ENCODE results near the gene ABCB9.

ABCB9 gene

GRCh38 chr12:122891661-122892525, 74.4 kb downstream of the ABCB9 start:
- Histone ChIP-seq H3K4me1 (ENCODE audit: control insufficient read depth in 1 of 2, insufficient read depth in 1 of 2, low read depth in 1 of 2, low read length in 1 of 2) (peaks cover 81 to 84% of the 10 kb centered on the region in 2 experiments), H3K27ac (peak overlapping the region; percentile 98), H3K36me3 (no peaks in the 10 kb centered on the region), H3K27me3 (no peaks in the 10 kb centered on the region), H3K4me3 (ENCODE audit: low read depth in 1 of 2, low read length in 1 of 2) (peak overlapping the region; percentile 49 to 66), H3K9me3 (no peaks in the 10 kb centered on the region)
- TF ChIP-seq CTCF (IDR thresholded peaks at IDR 0.05): no peak

GRCh38 chr12:122889761-122890520, 76.3 kb downstream of the ABCB9 start:
- no peaks in the 10 kb centered on the region for H3K36me3 ChIP-seq
- peak overlapping the region; percentile 65 to 66 for H3K4me3 ChIP-seq (ENCODE audit: low read depth in 1 of 2, low read length in 1 of 2)
- H3K27me3 ChIP-seq: no peaks in the 10 kb centered on the region
- peak overlapping the region; percentile 98 for H3K27ac ChIP-seq
- TF ChIP-seq CTCF (IDR thresholded peaks at IDR 0.05): no peak
- H3K9me3 ChIP-seq: no peaks in the 10 kb centered on the region
- peaks cover 90 to 96% of the 10 kb centered on the region in 2 experiments for H3K4me1 ChIP-seq (ENCODE audit: control insufficient read depth in 1 of 2, insufficient read depth in 1 of 2, low read depth in 1 of 2, low read length in 1 of 2)

GRCh38 chr12:122888232-122888752, 78.0 kb downstream of the ABCB9 start:
- TF ChIP-seq CTCF (IDR thresholded peaks at IDR 0.05): peak; percentile 34
- Histone ChIP-seq H3K27me3 (no peaks in the 10 kb centered on the region), H3K36me3 (no peaks in the 10 kb centered on the region), H3K9me3 (no peaks in the 10 kb centered on the region), H3K4me3 (ENCODE audit: low read depth in 1 of 2, low read length in 1 of 2) (peak overlapping the region; percentile 65 to 66), H3K27ac (peak overlapping the region; percentile 98), H3K4me1 (ENCODE audit: control insufficient read depth in 1 of 2, insufficient read depth in 1 of 2, low read depth in 1 of 2, low read length in 1 of 2) (peaks cover 93 to 95% of the 10 kb centered on the region in 2 experiments)

- Histone ChIP-seq H3K36me3 (no peaks in the 10 kb centered on the region), H3K27me3 (no peaks in the 10 kb centered on the region), H3K4me3 (ENCODE audit: low read depth in 1 of 2, low read length in 1 of 2) (peak overlapping the region; percentile 65 to 66), H3K9me3 (no peaks in the 10 kb centered on the region), H3K4me1 (ENCODE audit: control insufficient read depth in 1 of 2, insufficient read depth in 1 of 2, low read depth in 1 of 2, low read length in 1 of 2) (peaks cover 93 to 95% of the 10 kb centered on the region in 2 experiments), H3K27ac (peak overlapping the region; percentile 98)
- TF ChIP-seq CTCF (IDR thresholded peaks at IDR 0.05): no peak
Measured at GRCh38 chr12:122887819-122888212, 78.4 kb downstream of the ABCB9 start.

GRCh38 chr12:122886851-122887818, 79.1 kb downstream of the ABCB9 start:
- Histone ChIP-seq H3K9me3 (no peaks in the 10 kb centered on the region), H3K27ac (peak overlapping the region; percentile 98), H3K4me1 (ENCODE audit: control insufficient read depth in 1 of 2, insufficient read depth in 1 of 2, low read depth in 1 of 2, low read length in 1 of 2) (peaks cover 93 to 95% of the 10 kb centered on the region in 2 experiments), H3K36me3 (no peaks in the 10 kb centered on the region), H3K4me3 (ENCODE audit: low read depth in 1 of 2, low read length in 1 of 2) (peak overlapping the region; percentile 65 to 66), H3K27me3 (no peaks in the 10 kb centered on the region)
- TF ChIP-seq CTCF (IDR thresholded peaks at IDR 0.05): no peak

Data from neutrophil (primary cell).